Ammon's horn (tissue), 1 donor: Measurements from ENCODE around the gene TEK.

Experiments
- DNase-seq: peaks from one replicate; pipeline ENCODE4 v3.0.0-alpha.2; 2016; ENCODE audit warnings: low spot score

TEK gene

DNA sequence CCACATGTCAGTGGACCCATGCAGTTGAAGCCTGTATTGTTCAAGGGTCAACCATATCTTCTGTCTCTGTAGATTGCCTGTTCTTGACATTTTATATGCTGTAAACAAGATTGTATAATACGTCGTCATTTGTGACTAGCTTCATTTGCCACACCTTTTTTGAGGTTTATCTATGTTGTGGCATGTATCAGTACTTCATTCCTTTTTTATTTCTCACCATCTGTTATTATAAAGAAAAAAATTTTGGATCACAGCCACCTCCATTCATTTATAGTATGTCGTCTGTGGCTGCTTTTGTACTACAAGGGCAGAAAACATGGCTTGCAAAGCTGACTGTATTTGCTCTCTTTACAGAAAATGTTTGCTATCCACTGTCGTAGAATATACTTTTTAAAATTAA is 72.4 kb downstream of the TEK start:
- DNase-seq: no peak

DNA sequence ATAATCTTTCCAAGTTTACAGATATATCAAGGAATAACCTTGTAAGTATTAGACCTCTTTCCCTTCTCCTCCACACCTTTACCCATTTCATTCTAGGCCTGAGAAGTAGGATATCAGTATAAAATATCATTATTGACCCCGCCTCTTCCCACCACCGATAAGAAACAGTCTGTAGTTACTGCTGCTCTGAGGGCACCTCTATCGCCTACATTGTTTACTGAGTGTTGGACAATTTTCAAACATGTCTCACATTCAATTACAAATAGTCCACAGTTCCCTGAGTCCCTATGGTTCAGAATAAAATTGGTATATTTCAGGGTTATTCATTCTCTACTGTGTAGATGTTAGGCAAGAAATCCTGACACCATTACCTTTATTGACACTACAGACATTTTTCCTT is 73.4 kb downstream of the TEK start:
- DNase-seq: no peak

DNA sequence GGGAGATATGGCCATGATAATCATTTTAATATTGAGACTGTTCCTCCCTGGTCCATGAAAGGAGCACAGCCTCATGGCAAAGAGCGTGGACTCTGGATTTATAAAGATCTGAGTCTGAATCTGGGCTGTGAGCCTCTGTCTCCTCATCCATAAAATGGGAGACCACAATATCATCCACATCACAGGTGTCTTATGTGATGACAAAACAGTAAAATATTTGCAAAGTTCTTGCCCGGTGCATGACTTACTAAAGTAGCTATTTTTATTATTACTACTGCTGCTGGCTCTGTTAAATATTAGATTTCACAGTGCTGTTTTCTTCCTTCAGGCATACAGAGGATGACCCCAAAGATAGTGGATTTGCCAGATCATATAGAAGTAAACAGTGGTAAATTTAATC is 74.1 kb downstream of the TEK start:
- no peak for DNase-seq

DNA sequence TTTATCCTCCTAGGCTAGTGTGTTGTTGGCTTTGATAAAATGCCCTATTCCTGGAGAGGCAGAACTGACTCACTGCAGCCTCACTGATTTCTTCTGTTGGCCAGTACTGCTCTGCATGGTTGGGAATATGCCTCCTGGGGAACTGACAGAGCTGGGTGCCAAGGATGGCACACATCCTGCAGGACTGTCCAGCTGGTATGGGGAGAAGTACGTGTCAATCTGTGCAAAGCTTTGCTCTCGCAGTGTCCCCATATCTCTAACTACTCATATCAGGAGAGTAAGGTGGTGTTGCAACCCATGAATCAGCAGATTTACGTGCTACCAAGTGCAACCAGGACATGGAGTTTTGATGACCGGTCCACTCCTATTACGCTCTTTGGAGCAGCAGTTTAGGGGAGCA is 74.7 kb downstream of the TEK start:
- no peak for DNase-seq

DNA sequence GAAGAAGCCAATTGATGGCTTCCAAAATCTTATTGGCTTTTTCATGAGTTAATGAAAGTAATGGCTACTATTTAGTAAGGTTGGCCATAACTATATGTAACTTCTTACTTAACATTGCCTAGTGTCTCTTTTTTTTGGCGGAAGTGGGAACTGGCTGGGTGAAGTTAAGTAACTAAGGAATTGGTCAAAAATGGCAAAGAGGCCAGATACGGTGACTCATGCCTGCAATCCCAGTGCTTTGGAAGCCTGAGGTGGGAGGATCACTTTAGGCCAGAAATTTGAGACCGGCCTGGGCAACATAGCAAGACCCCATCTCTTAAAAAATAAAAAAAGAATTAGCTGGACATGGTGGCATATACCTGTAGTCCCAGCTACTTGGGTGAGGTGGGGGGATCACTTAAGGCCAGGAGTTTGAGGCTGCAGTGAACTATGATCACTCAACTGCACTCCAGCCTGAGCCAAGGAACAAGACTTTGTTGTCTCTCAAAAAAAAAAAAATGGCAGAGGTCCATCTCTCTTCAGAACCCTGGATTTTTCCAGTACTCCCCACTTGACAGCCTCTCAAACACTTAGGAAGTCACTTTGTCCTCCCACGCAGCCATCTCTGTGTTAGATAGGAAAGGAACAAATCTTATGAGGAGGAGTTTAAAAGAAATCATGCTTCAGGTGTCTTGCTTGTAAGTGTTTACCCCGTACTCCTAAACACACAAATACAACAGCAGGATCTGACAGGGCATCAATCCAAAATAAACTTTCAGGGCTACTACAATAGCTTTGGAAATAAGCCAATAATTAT is 75.7 kb downstream of the TEK start:
- DNase-seq: no peak

DNA sequence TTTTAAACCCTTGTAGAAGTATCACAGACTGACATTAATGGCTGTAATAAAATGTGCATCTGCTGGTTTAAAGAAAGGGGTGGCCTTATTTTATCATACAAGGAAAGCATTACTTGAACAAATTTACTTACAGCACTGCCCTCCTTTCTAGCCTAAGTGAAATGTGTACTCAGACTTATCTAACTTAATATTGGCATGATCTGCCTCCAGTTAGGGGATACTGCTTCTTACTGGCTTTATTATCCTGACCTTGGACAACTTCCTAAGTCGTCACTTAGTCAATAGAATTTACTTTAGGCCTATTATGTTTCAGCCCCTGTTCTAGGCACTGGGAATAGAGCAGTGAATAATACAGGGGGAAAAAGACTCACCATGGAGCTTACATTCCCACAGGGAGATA is 79.4 kb downstream of the TEK start:
- no peak for DNase-seq

DNA sequence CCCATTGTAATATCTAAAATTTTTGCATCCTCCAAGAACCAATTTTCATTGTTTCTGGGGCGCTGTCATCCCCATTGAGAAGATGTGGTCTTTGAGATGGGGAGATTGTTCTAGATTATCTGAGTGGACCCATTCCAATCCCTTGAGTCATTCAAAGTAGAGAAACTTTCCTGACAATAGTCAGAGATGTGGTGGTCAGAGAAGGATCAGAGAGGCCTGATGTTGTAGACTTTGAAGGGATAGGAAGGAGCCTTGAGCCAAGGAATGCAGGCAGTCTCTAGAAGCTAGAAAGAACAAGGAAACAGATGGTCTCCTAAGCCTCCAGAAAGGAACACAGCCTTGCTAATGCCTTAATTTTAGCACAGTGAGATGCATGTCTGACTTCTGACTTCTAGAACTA is 80.4 kb downstream of the TEK start:
- DNase-seq: no peak

DNA sequence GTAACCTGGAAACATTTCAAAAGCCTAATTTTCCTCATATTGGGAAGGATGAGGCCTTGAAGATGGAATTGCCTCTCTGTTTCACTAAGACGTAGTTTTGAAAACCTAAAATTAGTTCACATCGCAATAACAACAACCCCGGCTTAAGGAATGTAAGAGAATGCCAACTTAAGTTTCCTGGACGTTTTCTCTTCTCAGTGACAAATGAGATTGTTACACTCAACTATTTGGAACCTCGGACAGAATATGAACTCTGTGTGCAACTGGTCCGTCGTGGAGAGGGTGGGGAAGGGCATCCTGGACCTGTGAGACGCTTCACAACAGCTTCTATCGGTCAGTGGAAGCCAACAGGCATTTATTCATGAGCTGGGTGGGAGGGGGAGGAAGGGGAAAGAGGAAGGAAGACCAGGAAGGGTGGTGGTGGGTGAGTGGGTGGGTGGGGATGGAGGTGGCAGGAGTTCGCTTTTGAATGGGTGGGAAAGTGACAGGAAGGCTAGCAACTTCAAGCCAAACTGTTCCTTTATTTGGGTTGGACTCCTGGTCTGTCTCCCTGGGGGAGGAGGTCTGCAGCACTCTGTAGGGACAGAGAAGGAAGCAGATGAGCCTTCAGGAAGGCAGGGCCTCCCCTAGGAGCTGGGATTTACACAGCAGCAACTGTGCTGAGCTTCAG is 83.4 kb downstream of the TEK start:
- no peak for DNase-seq

DNA sequence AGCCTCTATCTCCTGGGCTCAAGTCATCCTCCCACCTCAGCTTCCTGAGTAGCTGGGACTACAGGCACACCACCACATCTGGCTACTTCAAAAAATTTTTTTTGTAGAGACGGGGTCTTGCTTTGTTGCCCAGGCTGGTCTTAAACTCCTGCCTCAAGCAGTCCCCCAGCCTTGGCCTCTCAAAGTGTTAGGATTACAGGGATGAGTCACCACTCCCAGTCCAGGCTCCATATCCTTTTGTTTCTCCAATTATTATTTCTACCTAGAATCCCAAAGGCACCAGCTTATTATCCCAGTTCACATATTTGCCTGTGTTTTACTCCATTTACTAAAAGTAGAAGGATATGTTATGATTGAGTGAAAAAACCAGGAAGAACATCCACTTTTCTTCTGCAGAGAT is 84.9 kb downstream of the TEK start:
- no peak for DNase-seq

DNA sequence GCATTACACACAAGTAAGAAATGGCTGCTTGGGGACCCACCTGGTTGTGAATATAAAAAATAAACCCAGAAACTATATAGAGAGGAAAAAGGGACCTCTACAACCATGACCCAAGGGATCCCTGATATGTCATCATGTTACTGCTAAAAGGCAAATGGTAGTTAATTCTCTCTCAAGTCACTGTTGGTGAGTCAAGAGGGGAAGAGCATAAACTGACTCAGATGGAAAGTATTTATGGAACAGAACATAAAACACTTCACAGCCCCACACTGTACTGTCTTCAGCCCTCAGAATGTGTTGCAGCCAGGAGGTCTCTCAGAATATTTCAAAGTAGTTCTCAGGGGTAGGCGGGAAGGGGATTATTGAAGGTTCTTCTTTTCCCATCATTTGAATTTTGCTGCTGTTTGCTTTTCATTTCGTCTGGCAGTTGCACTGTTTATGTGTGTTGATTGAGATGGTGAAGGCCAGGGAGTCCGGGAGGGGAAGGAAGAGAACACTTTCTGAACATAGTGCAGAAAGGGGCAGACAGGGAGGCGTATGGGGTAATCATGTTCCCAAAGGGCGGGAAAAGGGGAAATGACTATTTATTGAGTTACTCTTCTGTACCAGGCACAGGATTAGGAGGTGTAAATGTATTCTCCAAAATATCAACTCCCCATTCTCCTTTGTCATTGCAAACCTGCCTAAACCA is 85.5 kb downstream of the TEK start:
- DNase-seq: no peak

DNA sequence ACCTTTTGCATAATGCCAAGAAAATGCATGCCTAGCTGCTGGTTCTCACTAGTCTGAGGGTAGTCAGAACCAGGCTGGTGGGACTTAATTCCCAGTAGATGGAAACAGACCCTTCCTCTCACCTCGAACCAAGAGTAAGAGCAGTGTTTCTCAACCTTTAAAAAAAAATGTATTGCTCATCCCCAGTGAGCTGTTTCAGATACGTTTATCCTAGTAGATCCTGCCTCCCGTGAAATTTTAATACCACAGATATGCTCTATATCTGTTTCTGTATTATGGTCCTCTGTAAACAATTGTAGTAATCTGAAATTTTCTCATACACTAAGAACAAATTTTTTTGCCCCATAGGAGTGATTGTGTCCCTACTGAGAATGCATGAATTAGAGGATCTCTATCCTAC is 86.2 kb downstream of the TEK start:
- DNase-seq: no peak

DNA sequence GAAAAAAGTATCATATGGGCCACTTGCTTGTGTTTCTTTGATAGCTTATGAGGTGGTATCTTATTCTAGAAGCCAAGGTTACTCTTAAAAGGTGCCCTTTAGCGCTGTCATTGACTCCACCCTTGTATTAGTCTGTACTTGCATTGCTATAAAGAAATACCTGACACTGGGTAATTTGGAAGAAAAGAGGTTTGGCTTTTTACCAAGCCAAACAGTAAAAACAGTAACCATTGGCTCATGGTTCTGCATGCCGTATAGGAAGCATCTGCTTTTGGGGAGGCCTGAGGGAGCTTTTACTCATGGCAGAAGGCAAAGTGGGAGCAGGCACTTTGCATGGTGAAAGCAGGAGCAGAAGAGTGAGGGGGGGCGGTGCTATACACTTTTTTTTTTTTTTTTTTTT is 87.4 kb downstream of the TEK start:
- no peak for DNase-seq

DNA sequence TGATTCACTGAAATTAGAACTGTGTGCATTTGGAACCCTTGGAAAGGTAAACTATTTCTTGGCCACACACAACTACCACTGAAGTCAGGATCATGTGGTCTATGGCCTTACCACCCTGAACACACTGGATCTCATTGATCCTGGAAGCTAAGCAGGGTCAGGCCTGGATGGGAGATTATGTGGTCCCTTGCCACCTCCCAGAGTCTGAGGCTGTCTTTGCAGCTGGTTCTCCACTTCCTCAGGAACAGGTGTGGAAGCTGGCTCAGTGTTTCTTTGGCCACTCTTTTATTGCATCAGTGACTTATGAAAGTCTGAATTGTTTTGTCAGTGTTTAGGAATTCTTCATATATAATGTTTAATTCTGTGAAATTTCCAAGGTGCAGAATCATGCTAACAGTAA is 89.2 kb downstream of the TEK start:
- no peak for DNase-seq

DNA sequence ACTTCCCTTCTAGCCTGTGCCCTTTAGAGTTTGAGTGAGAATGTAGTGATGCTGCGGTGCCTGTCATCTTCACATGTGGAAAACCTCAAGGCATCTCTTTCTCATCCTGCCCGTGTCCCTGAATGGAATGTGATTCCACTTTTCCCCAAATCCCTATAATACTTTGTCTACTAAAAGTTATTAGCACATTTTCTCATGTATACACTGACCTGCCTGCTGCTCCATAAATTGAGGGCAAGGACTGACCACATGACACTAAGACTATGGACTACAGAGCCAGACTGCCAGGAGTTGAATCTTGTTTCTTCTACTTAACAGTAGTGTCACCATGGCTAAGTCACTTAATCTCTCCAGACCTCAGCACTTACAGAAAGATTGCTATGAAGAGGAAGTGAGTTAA is 93.0 kb downstream of the TEK start:
- DNase-seq: no peak

DNA sequence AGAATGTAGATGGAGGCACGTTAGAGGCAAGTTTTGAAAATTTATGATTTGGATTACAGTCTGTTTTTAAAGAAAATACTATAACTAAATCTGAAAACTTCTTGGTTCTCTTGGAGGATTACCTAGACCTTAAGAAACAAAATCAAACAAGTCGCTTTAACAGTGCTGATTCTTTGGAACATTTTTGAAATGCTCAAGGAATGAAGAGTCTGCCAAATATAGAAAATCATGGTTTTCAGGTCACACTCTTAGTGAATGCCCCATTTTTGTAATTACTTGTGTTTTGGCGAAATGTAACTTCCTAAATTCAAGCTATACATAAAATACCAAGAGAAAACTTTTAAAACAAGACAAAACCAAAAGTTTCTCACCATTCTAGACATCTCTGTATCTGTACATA is 94.8 kb downstream of the TEK start:
- no peak for DNase-seq

DNA sequence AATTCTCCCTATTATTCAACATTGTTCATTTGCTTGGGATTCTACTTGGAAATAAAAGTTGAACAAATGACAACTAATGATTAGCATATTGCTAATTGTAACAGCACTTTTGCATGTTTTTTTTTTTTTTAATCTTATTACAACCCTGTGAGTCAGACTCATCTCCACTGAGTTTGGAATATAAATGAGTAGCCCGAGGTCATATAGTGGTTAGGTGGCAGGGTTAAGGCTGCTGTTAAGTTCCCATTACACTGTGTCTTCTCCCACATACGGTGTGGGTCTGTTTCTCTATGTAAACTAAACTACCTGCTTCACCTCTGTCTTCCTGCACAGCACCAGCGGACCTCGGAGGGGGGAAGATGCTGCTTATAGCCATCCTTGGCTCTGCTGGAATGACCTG is 95.6 kb downstream of the TEK start:
- no peak for DNase-seq

DNA sequence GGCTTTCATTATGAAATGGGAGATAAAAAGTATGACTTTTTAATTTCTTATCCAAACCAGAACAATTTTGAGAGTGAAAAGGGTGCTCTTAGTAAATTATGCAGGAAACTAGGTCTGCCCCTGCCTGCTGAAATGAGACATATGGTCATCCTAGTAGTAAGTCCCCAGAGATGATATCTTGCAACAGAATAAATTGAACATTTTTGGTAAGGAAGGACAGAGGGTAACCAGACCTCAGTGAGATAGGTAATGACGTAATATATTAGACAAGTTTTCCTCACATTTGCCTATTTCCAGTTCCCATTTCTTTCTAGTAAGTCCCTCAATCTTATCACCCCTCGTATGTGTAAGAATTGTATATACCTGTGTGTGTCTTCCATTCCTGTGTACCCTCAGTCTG is 96.2 kb downstream of the TEK start:
- DNase-seq: no peak

DNA sequence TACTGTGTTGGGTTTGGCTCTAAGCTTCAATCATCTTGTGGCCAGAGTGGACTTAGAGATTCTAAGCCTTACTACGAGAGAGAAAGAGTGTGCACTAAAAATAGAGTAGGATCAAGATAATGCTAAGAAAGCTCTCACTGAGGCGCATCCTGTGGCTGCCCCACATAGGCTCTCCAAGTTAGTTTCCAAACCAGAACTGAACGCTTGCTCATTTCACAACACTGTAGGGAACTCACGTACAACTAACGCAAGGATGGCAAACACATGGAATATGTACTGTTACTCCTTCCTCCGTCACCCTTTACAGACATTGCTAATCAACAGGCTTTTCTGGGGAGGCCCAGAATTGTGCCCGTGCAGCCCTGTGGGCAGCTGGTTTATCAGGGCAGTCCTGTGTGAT is 97.0 kb downstream of the TEK start:
- no peak for DNase-seq

DNA sequence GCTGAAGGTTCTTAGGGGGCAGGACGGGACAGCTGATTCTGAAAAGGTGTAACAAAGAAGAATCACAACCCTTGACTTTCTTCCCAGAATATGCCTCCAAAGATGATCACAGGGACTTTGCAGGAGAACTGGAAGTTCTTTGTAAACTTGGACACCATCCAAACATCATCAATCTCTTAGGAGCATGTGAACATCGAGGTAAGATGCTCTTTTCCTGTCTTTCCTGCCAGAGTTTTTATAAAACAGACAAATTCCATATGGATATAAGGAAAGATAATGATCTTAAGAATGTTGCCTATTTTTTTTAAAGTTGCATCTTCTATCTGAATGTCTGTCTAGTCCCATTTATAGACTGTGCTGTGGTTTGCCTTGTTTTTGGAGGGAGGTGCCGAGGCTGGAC is 100.0 kb downstream of the TEK start:
- DNase-seq: no peak

DNA sequence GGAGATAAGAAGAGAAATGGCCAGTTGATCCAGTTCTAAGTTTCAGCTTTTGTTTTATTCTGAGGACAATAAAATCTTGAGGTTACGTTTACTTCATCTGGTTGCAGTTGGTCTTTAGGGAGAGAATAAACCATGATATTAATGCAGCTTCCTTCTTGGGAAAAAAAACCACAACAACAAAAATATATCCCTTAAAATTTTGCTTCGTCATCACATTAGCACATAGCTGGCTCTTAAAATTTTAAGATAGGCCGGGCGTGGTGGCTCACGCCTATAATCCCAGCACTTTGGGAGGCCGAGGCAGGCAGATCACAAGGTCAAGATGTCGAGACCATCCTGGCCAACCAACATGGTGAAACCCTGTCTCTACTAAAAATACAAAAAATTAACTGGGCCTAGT is 101.6 kb downstream of the TEK start:
- no peak for DNase-seq

DNA sequence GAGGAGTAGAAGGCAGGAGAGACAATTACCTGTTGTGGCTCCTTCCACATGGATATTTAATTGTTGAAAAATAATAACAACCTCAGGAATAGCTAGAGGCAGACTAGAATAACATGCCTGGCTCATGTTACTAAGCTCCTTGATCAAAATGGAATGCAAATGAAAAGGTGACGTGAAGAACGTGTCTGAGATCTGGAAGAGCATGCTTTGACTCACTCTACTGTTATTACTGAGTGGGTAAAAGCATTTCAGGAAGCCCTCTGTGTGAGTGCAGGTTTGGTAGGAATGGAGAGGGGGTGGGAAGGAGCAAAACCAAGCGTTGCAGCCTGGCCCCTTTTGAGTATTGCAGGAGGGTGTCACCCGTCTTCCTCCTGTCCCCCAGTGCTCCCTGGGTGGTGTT is 103.2 kb downstream of the TEK start:
- DNase-seq: no peak

DNA sequence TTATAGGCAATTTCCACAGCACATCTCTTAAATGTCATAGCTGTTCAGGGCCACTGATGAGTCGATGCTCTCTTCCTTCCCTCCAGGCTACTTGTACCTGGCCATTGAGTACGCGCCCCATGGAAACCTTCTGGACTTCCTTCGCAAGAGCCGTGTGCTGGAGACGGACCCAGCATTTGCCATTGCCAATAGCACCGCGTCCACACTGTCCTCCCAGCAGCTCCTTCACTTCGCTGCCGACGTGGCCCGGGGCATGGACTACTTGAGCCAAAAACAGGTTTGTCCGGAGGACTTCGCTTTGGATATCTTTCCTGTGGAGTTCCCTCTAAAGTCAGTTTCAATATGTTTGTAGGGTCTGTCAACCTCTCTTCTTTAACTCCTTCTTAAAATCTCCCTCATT is 103.6 kb downstream of the TEK start:
- DNase-seq: no peak

DNA sequence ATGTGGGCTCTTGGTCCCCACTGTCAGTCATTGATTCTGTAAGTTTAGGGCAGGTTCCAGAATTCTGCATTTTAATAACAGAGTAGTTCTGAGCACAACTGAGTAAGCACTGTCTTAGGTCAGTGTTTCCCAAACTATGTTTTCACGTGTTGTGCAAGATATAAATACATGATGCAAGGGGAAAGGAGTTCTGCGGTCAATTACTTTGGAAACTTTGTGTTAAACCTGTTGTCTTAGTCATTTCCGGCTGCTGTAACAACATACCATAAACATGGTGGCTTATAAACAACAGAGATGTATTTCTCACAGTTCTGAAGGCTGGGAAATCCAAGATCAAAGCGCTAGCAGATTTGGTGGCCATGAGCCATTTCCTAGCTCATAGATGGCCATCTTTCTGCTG is 118.2 kb downstream of the TEK start:
- no peak for DNase-seq
